ENCODE results near the gene PDE6G. TPM values are rescaled to one million over a fixed set of nuclear protein-coding genes. Genes with fewer than 3 reads are reported as not detected.

PDE6G gene
- total RNA-seq, 1 donor from 2014 or later = 0.40 TPM

GRCh38 chr17:81665205-81666091 is 9.1 kb upstream of the PDE6G start:
- ATAC-seq (peak; percentile 7), DNase-seq (ENCODE audit: low spot score) (no peak)

- no peak for ATAC-seq
- DNase-seq (ENCODE audit: low spot score) = no peak
Measured at GRCh38 chr17:81664051-81664470, 7.7 kb upstream of the PDE6G start.

GRCh38 chr17:81662002-81662401 is 5.7 kb upstream of the PDE6G start:
- ATAC-seq (no peak), DNase-seq (ENCODE audit: low spot score) (no peak)

GRCh38 chr17:81660441-81660840 is 4.1 kb upstream of the PDE6G start:
- DNase-seq (ENCODE audit: low spot score) (no peak), ATAC-seq (no peak)

GRCh38 chr17:81659038-81659437 is 2.7 kb upstream of the PDE6G start:
- ATAC-seq (no peak), DNase-seq (ENCODE audit: low spot score) (no peak)

GRCh38 chr17:81656835-81657234 is 493 bp upstream of the PDE6G start:
- ATAC-seq = no peak
- no peak for DNase-seq (ENCODE audit: low spot score)

- no peak for DNase-seq (ENCODE audit: low spot score)
- ATAC-seq = peak; percentile 8
Measured at GRCh38 chr17:81655378-81656117, 794 bp downstream of the PDE6G start.

- DNase-seq (ENCODE audit: low spot score) (no peak), ATAC-seq (peak; percentile 9)
Measured at GRCh38 chr17:81652906-81653771, 3.2 kb downstream of the PDE6G start.

- DNase-seq (ENCODE audit: low spot score) = no peak
- peak; percentile 4 for ATAC-seq
Measured at GRCh38 chr17:81651692-81652091, 4.7 kb downstream of the PDE6G start.

GRCh38 chr17:81650951-81651350 is 5.4 kb downstream of the PDE6G start:
- DNase-seq (ENCODE audit: low spot score) (no peak), ATAC-seq (no peak)

GRCh38 chr17:81648707-81649085 is 7.6 kb downstream of the PDE6G start:
- ATAC-seq (no peak), DNase-seq (ENCODE audit: low spot score) (no peak)

- no peak for DNase-seq (ENCODE audit: low spot score)
- no peak for ATAC-seq
Measured at GRCh38 chr17:81648013-81648706, 8.2 kb downstream of the PDE6G start.

GRCh38 chr17:81647640-81648012 is 8.7 kb downstream of the PDE6G start:
- no peak for DNase-seq (ENCODE audit: low spot score)
- no peak for ATAC-seq

GRCh38 chr17:81646869-81647600 is 9.3 kb downstream of the PDE6G start:
- DNase-seq (ENCODE audit: low spot score) (no peak), ATAC-seq (no peak)

GRCh38 chr17:81644976-81645952 is 11.1 kb downstream of the PDE6G start:
- no peak for ATAC-seq
- no peak for DNase-seq (ENCODE audit: low spot score)

GRCh38 chr17:81644496-81644895 is 11.8 kb downstream of the PDE6G start:
- ATAC-seq (no peak), DNase-seq (ENCODE audit: low spot score) (no peak)

- DNase-seq (ENCODE audit: low spot score) = no peak
- ATAC-seq = no peak
Measured at GRCh38 chr17:81641825-81642489, 14.4 kb downstream of the PDE6G start.

- ATAC-seq (no peak), DNase-seq (ENCODE audit: low spot score) (no peak)
Measured at GRCh38 chr17:81640011-81640410, 16.3 kb downstream of the PDE6G start.

All from left lobe of liver (tissue), 2 donors.